HepG2 (cell line): ENCODE data around the gene ZBED1. TPM values are rescaled to one million over a fixed set of nuclear protein-coding genes. Genes with fewer than 3 reads are reported as not detected.

ENCODE experiments used
- ATF6 ChIP-seq: sonication (generic); formaldehyde crosslinking; conservative IDR thresholded peaks from 2 replicates; pipeline ENCODE4 v1.4.0; 2020; ENCODE audit warnings: missing genetic modification reagents
- EEA1 ChIP-seq: sonication (generic); formaldehyde crosslinking; IDR thresholded peaks from 2 replicates; pipeline ENCODE4 v1.5.1; 2020; ENCODE audit warnings: mild to moderate bottlenecking, missing genetic modification reagents, borderline replicate concordance
- GMEB2 ChIP-seq: IDR thresholded peaks from 2 replicates; pipeline ENCODE4 v1.6.1; 2016; ENCODE audit warnings: missing biosample characterization, missing genetic modification reagents, low read depth
- KDM4B ChIP-seq: sonication (generic); formaldehyde crosslinking; IDR thresholded peaks from 2 replicates; pipeline ENCODE4 v1.4.0; 2020; ENCODE audit warnings: missing genetic modification reagents
- RBM22 ChIP-seq: fragments of 200-400 bp; formaldehyde crosslinking; optimal IDR thresholded peaks from 2 replicates; pipeline ENCODE3; 2017; ENCODE audit warnings: mild to moderate bottlenecking, low read length, moderate library complexity
- RFXANK ChIP-seq: IDR thresholded peaks from 2 replicates; pipeline ENCODE4 v1.6.1; 2016
- SRF ChIP-seq: IDR thresholded peaks from 2 replicates; pipeline ENCODE4 v1.6.1; 2011; ENCODE audit warnings: mild to moderate bottlenecking, low read depth, low read length, moderate library complexity
- ZBTB34 ChIP-seq: sonication (generic); formaldehyde crosslinking; IDR thresholded peaks from 2 replicates; pipeline ENCODE4 v1.8.0; 2022; ENCODE audit warnings: mild to moderate bottlenecking, missing genetic modification reagents
- ZBTB38 ChIP-seq: sonication (generic); formaldehyde crosslinking; IDR thresholded peaks from 2 replicates; pipeline ENCODE4 v1.5.1; 2020; ENCODE audit warnings: mild to moderate bottlenecking, missing genetic modification reagents
- ZNF121 ChIP-seq: sonication (generic); formaldehyde crosslinking; IDR thresholded peaks from 2 replicates; pipeline ENCODE4 v1.5.0; 2020; ENCODE audit warnings: mild to moderate bottlenecking, missing genetic modification reagents
- ZNF260 ChIP-seq: sonication (generic); formaldehyde crosslinking; IDR thresholded peaks from 2 replicates; pipeline ENCODE4 v1.4.0; 2020; ENCODE audit warnings: missing genetic modification reagents, low read depth, mild to moderate bottlenecking, borderline replicate concordance
- ZNF263 ChIP-seq: sonication (generic); formaldehyde crosslinking; IDR thresholded peaks from 2 replicates; pipeline ENCODE4 v1.4.0; 2020; ENCODE audit warnings: missing genetic modification reagents
- ZNF850 ChIP-seq: sonication (generic); formaldehyde crosslinking; conservative IDR thresholded peaks from 2 replicates; pipeline ENCODE4 v1.9.0; 2021; ENCODE audit warnings: mild to moderate bottlenecking, missing genetic modification reagents
- polyA plus RNA-seq, 8 experiments: library from polyadenylated mRNA; depleted of rRNA in 3 of 8; stranded (reverse) in 7 of 8; unstranded in 1 of 8; fragments of >200 nt; fragmentation: Illumina TruSeq in 4 of 8; extraction: Trizol in 4 of 8; gene quantifications; 2 replicates each; pipeline versions ENCODE4 v1.2.1 to v1.2.3, GENCODE V29; 2011 to 2016; ENCODE audit warnings: low read depth in 4 of 8, missing spikeins in 1 of 8, mixed read lengths in 1 of 8; ENCODE audit not compliant: insufficient read depth in 1 of 8
- total RNA-seq, 5 experiments: library from RNA; depleted of rRNA; stranded (reverse); fragments of >200 nt; fragmentation: Illumina TruSeq; extraction: Trizol; gene quantifications; 2 replicates each; pipeline ENCODE4 v1.2.3, GENCODE V29; 2016; ENCODE audit warnings: low read depth in 1 of 5
- TF ChIP-seq, protein P1 (sequence below): sonication (generic); formaldehyde crosslinking; IDR thresholded peaks from 2 replicates; pipeline ENCODE4 v1.5.0; 2020; ENCODE audit warnings: mild to moderate bottlenecking, missing genetic modification reagents, borderline replicate concordance
- TF ChIP-seq, protein P2 (sequence below): sonication (generic); formaldehyde crosslinking; IDR thresholded peaks from 2 replicates; pipeline ENCODE4 v1.5.0; 2020; ENCODE audit warnings: missing genetic modification reagents
- TF ChIP-seq, protein P3 (sequence below): sonication (generic); formaldehyde crosslinking; conservative IDR thresholded peaks from 2 replicates; pipeline ENCODE4 v1.8.0; 2022; ENCODE audit warnings: mild to moderate bottlenecking, moderate library complexity, missing genetic modification reagents
- TF ChIP-seq, protein P4 (sequence below): sonication (generic); formaldehyde crosslinking; IDR thresholded peaks from 2 replicates; pipeline ENCODE4 v1.9.0; 2021; ENCODE audit warnings: missing genetic modification reagents, mild to moderate bottlenecking, borderline replicate concordance

Gene ZBED1
- total and polyA plus RNA-seq, 2 of the 13 experiments (the other 11 are each of a cell fraction or from before 2014, with no cell fraction given): 20.0 to 29.8 TPM

GRCh38 chrX:2499507-2499906 is 1.3 kb downstream of the ZBED1 start (continued):
- TF ChIP-seq, protein P1, sequence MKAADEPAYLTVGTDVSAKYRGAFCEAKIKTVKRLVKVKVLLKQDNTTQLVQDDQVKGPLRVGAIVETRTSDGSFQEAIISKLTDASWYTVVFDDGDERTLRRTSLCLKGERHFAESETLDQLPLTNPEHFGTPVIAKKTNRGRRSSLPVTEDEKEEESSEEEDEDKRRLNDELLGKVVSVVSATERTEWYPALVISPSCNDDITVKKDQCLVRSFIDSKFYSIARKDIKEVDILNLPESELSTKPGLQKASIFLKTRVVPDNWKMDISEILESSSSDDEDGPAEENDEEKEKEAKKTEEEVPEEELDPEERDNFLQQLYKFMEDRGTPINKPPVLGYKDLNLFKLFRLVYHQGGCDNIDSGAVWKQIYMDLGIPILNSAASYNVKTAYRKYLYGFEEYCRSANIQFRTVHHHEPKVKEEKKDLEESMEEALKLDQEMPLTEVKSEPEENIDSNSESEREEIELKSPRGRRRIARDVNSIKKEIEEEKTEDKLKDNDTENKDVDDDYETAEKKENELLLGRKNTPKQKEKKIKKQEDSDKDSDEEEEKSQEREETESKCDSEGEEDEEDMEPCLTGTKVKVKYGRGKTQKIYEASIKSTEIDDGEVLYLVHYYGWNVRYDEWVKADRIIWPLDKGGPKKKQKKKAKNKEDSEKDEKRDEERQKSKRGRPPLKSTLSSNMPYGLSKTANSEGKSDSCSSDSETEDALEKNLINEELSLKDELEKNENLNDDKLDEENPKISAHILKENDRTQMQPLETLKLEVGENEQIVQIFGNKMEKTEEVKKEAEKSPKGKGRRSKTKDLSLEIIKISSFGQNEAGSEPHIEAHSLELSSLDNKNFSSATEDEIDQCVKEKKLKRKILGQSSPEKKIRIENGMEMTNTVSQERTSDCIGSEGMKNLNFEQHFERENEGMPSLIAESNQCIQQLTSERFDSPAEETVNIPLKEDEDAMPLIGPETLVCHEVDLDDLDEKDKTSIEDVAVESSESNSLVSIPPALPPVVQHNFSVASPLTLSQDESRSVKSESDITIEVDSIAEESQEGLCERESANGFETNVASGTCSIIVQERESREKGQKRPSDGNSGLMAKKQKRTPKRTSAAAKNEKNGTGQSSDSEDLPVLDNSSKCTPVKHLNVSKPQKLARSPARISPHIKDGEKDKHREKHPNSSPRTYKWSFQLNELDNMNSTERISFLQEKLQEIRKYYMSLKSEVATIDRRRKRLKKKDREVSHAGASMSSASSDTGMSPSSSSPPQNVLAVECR (CRISPR knock-in tag): no peak
- TF ChIP-seq RBM22: no peak
- TF ChIP-seq ZNF260: no peak
- TF ChIP-seq ZNF121: peak; percentile 90
- TF ChIP-seq ZBTB38 (CRISPR knock-in tag): no peak
- TF ChIP-seq, protein P2, sequence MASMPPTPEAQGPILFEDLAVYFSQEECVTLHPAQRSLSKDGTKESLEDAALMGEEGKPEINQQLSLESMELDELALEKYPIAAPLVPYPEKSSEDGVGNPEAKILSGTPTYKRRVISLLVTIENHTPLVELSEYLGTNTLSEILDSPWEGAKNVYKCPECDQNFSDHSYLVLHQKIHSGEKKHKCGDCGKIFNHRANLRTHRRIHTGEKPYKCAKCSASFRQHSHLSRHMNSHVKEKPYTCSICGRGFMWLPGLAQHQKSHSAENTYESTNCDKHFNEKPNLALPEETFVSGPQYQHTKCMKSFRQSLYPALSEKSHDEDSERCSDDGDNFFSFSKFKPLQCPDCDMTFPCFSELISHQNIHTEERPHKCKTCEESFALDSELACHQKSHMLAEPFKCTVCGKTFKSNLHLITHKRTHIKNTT (CRISPR knock-in tag): no peak
- TF ChIP-seq ATF6: no peak
- TF ChIP-seq ZBTB34 (CRISPR knock-in tag): no peak
- TF ChIP-seq, protein P3, sequence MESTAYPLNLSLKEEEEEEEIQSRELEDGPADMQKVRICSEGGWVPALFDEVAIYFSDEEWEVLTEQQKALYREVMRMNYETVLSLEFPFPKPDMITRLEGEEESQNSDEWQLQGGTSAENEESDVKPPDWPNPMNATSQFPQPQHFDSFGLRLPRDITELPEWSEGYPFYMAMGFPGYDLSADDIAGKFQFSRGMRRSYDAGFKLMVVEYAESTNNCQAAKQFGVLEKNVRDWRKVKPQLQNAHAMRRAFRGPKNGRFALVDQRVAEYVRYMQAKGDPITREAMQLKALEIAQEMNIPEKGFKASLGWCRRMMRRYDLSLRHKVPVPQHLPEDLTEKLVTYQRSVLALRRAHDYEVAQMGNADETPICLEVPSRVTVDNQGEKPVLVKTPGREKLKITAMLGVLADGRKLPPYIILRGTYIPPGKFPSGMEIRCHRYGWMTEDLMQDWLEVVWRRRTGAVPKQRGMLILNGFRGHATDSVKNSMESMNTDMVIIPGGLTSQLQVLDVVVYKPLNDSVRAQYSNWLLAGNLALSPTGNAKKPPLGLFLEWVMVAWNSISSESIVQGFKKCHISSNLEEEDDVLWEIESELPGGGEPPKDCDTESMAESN: no peak
- TF ChIP-seq RFXANK (CRISPR knock-in tag): no peak
- no peak for TF ChIP-seq GMEB2 (CRISPR knock-in tag)
- TF ChIP-seq KDM4B (CRISPR knock-in tag): no peak
- TF ChIP-seq, protein P4, sequence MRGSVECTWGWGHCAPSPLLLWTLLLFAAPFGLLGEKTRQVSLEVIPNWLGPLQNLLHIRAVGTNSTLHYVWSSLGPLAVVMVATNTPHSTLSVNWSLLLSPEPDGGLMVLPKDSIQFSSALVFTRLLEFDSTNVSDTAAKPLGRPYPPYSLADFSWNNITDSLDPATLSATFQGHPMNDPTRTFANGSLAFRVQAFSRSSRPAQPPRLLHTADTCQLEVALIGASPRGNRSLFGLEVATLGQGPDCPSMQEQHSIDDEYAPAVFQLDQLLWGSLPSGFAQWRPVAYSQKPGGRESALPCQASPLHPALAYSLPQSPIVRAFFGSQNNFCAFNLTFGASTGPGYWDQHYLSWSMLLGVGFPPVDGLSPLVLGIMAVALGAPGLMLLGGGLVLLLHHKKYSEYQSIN: no peak
- no peak for TF ChIP-seq ZNF850
- no peak for TF ChIP-seq SRF
- TF ChIP-seq EEA1 (CRISPR knock-in tag): no peak
- TF ChIP-seq ZNF263 (CRISPR knock-in tag): no peak
